PC-9 (cell line): Measurements from ENCODE around the gene VWA5A.

ENCODE experiments used
- CTCF ChIP-seq: fragments of 200-600 bp; sonication (generic); conservative IDR thresholded peaks from 2 replicates; pipeline ENCODE4 v1.6.1; 2017; ENCODE audit warnings: mixed run types, antibody characterized with exemption, mild to moderate bottlenecking, moderate library complexity
- EZH2 ChIP-seq: fragments of 200-600 bp; sonication (generic); IDR thresholded peaks from 2 replicates; pipeline ENCODE4 v1.8.0; 2017; ENCODE audit warnings: antibody characterized with exemption, low read depth

- TF ChIP-seq CTCF (no peak), EZH2 (no peak)
Measured at GRCh38 chr11:124174001-124174583, 58.8 kb downstream of the VWA5A start.
